Sigmoid colon (tissue), 7 donors: ENCODE data around the gene DRAM1. TPM values are rescaled to one million over a fixed set of nuclear protein-coding genes. Genes with fewer than 3 reads are reported as not detected.

Experiments used
- DNase-seq: peaks from one replicate; pipeline ENCODE4 v3.0.0-alpha.2; 2019
- H3K27ac ChIP-seq, 4 donors: fragments of 200-600 bp; sonication (generic); one replicate each; pipeline ENCODE4 v1.5.1; 2016 to 2019; ENCODE audit warnings: mild to moderate bottlenecking in 1 of 4
- H3K27me3 ChIP-seq, 3 donors: fragments of 200-600 bp; sonication (generic); one replicate each; pipeline ENCODE4 v1.5.1; 2019; ENCODE audit warnings: mild to moderate bottlenecking in 1 of 3
- H3K36me3 ChIP-seq, 4 donors: fragments of 200-600 bp; sonication (generic); one replicate each; pipeline ENCODE4 v1.5.1; 2016 to 2019
- H3K4me1 ChIP-seq, 4 donors: fragments of 200-600 bp; sonication (generic); one replicate each; pipeline ENCODE4 v1.5.1; 2017 to 2019
- H3K4me3 ChIP-seq, 4 donors: fragments of 200-600 bp; sonication (generic); one replicate each; pipeline ENCODE4 v1.5.1; 2017 to 2019; ENCODE audit warnings: mild to moderate bottlenecking in 2 of 4, moderate library complexity in 1 of 4
- H3K9me3 ChIP-seq, 4 donors: fragments of 200-600 bp in 3 of 4; sonication (generic) in 3 of 4; one replicate each; pipeline versions ENCODE4 v1.5.1 to v1.6.1; 2013 to 2019
- CTCF ChIP-seq, 4 experiments: fragments of 450-650 bp in 3 of 4; fragments of 200-600 bp in 1 of 4; IDR thresholded peaks; one replicate each; pipeline ENCODE4 v1.5.1; 2016 to 2019; ENCODE audit warnings: antibody characterized with exemption in 4 of 4, mild to moderate bottlenecking in 3 of 4, moderate library complexity in 2 of 4
- EP300 ChIP-seq, 4 donors: sonication (generic); formaldehyde crosslinking; IDR thresholded peaks; one replicate each; pipeline ENCODE4 v1.6.1; 2017; ENCODE audit warnings: antibody characterized with exemption in 4 of 4
- POLR2A ChIP-seq, 2 donors: fragments of 450-650 bp; IDR thresholded peaks; one replicate each; pipeline ENCODE4 v1.6.1; 2016; ENCODE audit warnings: antibody characterized with exemption in 2 of 2, mild to moderate bottlenecking in 2 of 2, moderate library complexity in 2 of 2
- POLR2AphosphoS5 ChIP-seq, 4 donors: sonication (generic); formaldehyde crosslinking; IDR thresholded peaks; one replicate each; pipeline ENCODE4 v1.6.1; 2017; ENCODE audit warnings: antibody characterized with exemption in 4 of 4
- WGBS, 2 donors: extraction: QIAGEN DNeasy Blood & Tissue Kit; methylation state at CpG; one replicate each; pipeline ENCODE4 v1.1.7; 2013; 5-methylcytosine and 5-hydroxymethylcytosine counted together
- intact Hi-C: fragments of 100-400 bp; cut with DNase I; formaldehyde crosslinking; loops from one replicate; pipeline ENCODE4 v1.15.1; 2023
- polyA plus RNA-seq, 3 donors: library from polyadenylated mRNA; stranded (reverse); fragments of 200-250 nt; gene quantifications; one replicate each; pipeline ENCODE4 v1.2.3, GENCODE V29; 2013
- total RNA-seq, 4 donors: library from RNA; depleted of rRNA; stranded (reverse); fragments of >200 nt; gene quantifications; one replicate each; pipeline ENCODE4 v1.1.0, GENCODE V29; 2016
- donor health status: healthy with polysubstance abuse.
- donor health status: Bipolar disorder and iron deficiency.
- donor health status: healthy.

Gene DRAM1
- total and polyA plus RNA-seq, 7 donors = 4.2 to 21.6 (median 15.3) TPM

DNA sequence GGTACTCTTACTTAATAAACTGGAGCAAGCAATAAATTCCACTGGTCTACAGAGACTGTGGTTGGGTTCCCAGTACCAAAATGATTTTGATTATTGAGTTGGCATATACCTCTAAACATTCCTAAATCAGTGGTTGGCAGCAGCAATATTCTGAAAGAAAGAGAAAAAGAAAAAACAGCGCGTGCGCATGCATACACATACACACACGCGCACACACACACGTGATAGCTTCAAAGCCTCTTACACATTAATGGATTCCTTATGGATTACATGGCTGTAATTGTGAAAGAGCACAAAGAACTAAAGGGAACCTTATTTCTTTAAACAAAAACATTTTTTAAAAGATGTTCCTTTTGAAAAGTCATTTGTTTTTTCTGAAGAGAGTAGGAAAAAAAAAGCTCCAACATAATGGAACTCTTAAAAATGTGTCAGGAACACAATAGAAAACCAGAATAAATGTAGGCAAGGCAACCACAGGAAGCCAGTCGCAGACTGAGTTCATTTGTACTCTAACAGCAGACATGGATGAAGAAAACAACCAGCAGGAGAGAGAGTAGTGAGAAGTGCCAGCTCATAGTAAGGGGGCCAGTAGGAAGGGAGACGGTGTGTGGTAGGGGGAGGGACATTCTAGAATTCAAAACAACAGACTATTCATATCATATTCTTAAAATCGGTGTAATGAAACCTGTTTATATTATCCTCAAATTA is 80.0 kb downstream of the DRAM1 start:
- WGBS, 2 donors = 73 to 82% methylated on average over 9 of the region's 9 CpGs
- Histone ChIP-seq H3K4me1 (no peaks in the 10 kb centered on the region), H3K4me3 (no peak overlapping the region), H3K27me3 (no peaks in the 10 kb centered on the region), H3K27ac (peak overlapping the region in 1 of 4 donors; percentile 34), H3K36me3 (no peaks in the 10 kb centered on the region), H3K9me3 (peaks cover 0 to 4% (median 0%) of the 10 kb centered on the region in 4 donors)
- intact Hi-C loops = no loop called here
- TF ChIP-seq CTCF (IDR thresholded peaks at IDR 0.05) (no peak), POLR2AphosphoS5 (IDR thresholded peaks at IDR 0.05) (no peak), POLR2A (IDR thresholded peaks at IDR 0.05) (no peak), EP300 (IDR thresholded peaks at IDR 0.05) (no peak)
- DNase-seq = no peak

DNA sequence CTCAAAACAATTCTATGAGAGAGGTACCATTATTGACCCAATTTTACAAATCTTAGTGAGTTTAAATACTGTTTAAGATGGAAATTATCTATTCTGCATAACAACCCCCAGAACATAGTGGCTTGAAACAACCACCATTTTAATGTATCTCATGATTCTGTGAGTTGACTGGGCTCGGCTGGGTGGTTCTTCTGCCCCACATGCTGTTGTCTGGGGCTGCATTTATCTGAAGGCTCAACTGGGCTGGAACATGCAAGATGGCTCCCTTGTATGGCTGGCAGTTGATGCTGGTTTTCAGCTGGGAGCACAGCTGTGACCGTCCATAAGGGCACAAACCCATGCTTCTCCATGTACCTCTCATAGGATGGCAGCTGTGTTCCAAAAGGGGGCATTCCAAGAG is 82.2 kb downstream of the DRAM1 start:
- 90 to 93% methylated on average over 2 of the region's 2 CpGs for WGBS, 2 donors

GRCh38 chr12:101962486-101962885 is 85.1 kb downstream of the DRAM1 start:
- Histone ChIP-seq H3K27ac (no peak overlapping the region), H3K4me3 (no peak overlapping the region), H3K4me1 (no peaks in the 10 kb centered on the region), H3K36me3 (no peaks in the 10 kb centered on the region), H3K27me3 (no peaks in the 10 kb centered on the region), H3K9me3 (peaks cover 0 to 4% (median 0%) of the 10 kb centered on the region in 4 donors)
- no peak for DNase-seq
- 86 to 90% methylated on average over 1 of the region's 1 CpG for WGBS, 2 donors
- intact Hi-C loops = no loop called here
- TF ChIP-seq POLR2AphosphoS5 (IDR thresholded peaks at IDR 0.05) = no peak
- TF ChIP-seq CTCF (IDR thresholded peaks at IDR 0.05) = no peak
- TF ChIP-seq POLR2A (IDR thresholded peaks at IDR 0.05) = no peak
- no peak for TF ChIP-seq EP300 (IDR thresholded peaks at IDR 0.05)

More for the DNA sequence above, 82.2 kb downstream of the DRAM1 start:
- Histone ChIP-seq H3K4me1 (no peaks in the 10 kb centered on the region), H3K4me3 (no peak overlapping the region), H3K27me3 (no peaks in the 10 kb centered on the region), H3K9me3 (peaks cover 0 to 4% (median 0%) of the 10 kb centered on the region in 4 donors), H3K27ac (no peak overlapping the region), H3K36me3 (no peaks in the 10 kb centered on the region)
- no peak for DNase-seq
- intact Hi-C loops = no loop called here
- TF ChIP-seq POLR2A (IDR thresholded peaks at IDR 0.05) (no peak), POLR2AphosphoS5 (IDR thresholded peaks at IDR 0.05) (no peak), EP300 (IDR thresholded peaks at IDR 0.05) (no peak), CTCF (IDR thresholded peaks at IDR 0.05) (no peak)

DNA sequence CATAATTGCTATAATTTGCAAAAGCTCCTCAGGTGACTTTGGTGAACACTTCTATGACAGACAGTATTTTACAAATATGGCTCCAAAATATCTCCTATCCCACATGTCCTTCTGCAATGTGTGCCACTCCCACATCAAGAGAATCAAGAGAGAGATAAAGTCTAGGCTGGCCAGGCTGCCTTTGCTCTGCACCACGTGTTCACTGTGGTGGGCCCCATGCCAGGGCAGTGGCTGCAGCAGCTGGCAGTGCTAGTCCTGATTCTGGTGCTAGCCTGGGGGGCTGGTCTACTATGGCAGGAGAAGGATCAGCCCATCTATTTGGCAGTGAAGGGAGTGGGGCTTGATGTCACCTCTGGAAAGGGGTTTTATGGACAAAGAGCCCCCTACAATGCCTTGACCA is 86.3 kb downstream of the DRAM1 start:
- no peaks in the 10 kb centered on the region for H3K36me3 ChIP-seq
- intact Hi-C loops = no loop called here
- WGBS, 2 donors = 6 to 37% methylated on average over 1 of the region's 1 CpG
- H3K4me1 ChIP-seq = no peaks in the 10 kb centered on the region
- no peak for TF ChIP-seq POLR2AphosphoS5 (IDR thresholded peaks at IDR 0.05)
- no peak for TF ChIP-seq POLR2A (IDR thresholded peaks at IDR 0.05)
- TF ChIP-seq CTCF (IDR thresholded peaks at IDR 0.05) = no peak
- TF ChIP-seq EP300 (IDR thresholded peaks at IDR 0.05) = no peak
- no peaks in the 10 kb centered on the region for H3K27me3 ChIP-seq
- H3K4me3 ChIP-seq = no peak overlapping the region
- H3K27ac ChIP-seq = no peak overlapping the region
- DNase-seq = no peak
- H3K9me3 ChIP-seq = peaks cover 0 to 4% (median 0%) of the 10 kb centered on the region in 4 donors

GRCh38 chr12:101966496-101966895 is 89.1 kb downstream of the DRAM1 start:
- intact Hi-C loops = no loop called here
- Histone ChIP-seq H3K9me3 (no peaks in the 10 kb centered on the region), H3K36me3 (no peaks in the 10 kb centered on the region), H3K27me3 (no peaks in the 10 kb centered on the region), H3K4me1 (no peaks in the 10 kb centered on the region), H3K4me3 (no peak overlapping the region), H3K27ac (no peak overlapping the region)
- 67 to 86% methylated on average over 1 of the region's 1 CpG for WGBS, 2 donors
- TF ChIP-seq EP300 (IDR thresholded peaks at IDR 0.05) = no peak
- no peak for TF ChIP-seq POLR2A (IDR thresholded peaks at IDR 0.05)
- no peak for TF ChIP-seq POLR2AphosphoS5 (IDR thresholded peaks at IDR 0.05)
- no peak for TF ChIP-seq CTCF (IDR thresholded peaks at IDR 0.05)
- no peak for DNase-seq
